Stomach (tissue), 4 donors: ENCODE measurements around the gene ODF2L.

Source experiments
- POLR2A ChIP-seq, 4 donors: fragments of 450-650 bp; IDR thresholded peaks; one replicate each; pipeline ENCODE4 v1.6.1; 2016; ENCODE audit warnings: antibody characterized with exemption in 4 of 4, control low read depth in 2 of 4, mild to moderate bottlenecking in 1 of 4, moderate library complexity in 1 of 4
- TF ChIP-seq, protein P1 (sequence below), 7 experiments: fragments of 450-650 bp in 4 of 7; fragments of 200-600 bp in 3 of 7; sonication (generic) in 3 of 7; IDR thresholded peaks; one replicate each; pipeline ENCODE4 v1.5.1; 2016 to 2019; ENCODE audit warnings: antibody characterized with exemption in 7 of 7, control low read depth in 2 of 7, mild to moderate bottlenecking in 1 of 7

DNA sequence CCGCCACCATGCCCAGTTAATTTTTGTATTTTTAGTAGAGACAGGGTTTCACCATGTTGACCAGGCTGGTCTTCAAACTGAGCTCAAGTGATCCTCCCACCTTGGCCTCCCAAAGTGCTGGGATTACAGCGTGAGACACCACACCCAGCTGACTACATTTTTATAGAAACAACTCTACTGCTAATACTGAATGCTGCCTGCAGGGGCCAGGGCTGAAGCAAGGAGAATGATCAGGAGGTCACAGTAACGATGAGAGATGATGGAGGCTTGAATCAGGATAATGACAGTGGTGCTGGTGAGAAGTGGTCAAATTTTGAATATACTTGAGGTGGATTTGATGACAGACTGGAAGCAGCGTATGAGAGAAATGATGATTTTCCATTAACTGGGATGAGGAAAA lies 33.3 kb downstream of the ODF2L start:
- TF ChIP-seq, protein P1, sequence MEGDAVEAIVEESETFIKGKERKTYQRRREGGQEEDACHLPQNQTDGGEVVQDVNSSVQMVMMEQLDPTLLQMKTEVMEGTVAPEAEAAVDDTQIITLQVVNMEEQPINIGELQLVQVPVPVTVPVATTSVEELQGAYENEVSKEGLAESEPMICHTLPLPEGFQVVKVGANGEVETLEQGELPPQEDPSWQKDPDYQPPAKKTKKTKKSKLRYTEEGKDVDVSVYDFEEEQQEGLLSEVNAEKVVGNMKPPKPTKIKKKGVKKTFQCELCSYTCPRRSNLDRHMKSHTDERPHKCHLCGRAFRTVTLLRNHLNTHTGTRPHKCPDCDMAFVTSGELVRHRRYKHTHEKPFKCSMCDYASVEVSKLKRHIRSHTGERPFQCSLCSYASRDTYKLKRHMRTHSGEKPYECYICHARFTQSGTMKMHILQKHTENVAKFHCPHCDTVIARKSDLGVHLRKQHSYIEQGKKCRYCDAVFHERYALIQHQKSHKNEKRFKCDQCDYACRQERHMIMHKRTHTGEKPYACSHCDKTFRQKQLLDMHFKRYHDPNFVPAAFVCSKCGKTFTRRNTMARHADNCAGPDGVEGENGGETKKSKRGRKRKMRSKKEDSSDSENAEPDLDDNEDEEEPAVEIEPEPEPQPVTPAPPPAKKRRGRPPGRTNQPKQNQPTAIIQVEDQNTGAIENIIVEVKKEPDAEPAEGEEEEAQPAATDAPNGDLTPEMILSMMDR (IDR thresholded peaks at IDR 0.05) = no peak
- no peak for TF ChIP-seq POLR2A (IDR thresholded peaks at IDR 0.05)
